ENCODE data around the gene CEP43.

- TF ChIP-seq CTCF (conservative IDR thresholded peaks at IDR 0.05): no peak
- no peak for TF ChIP-seq EZH2 (IDR thresholded peaks at IDR 0.05; ENCODE audit: low read depth)
Observed at GRCh38 chr6:166996406-166996805, 2.8 kb upstream of the CEP43 start.
